ENCODE data around the gene IFNAR1.

The IFNAR1 gene

DNA sequence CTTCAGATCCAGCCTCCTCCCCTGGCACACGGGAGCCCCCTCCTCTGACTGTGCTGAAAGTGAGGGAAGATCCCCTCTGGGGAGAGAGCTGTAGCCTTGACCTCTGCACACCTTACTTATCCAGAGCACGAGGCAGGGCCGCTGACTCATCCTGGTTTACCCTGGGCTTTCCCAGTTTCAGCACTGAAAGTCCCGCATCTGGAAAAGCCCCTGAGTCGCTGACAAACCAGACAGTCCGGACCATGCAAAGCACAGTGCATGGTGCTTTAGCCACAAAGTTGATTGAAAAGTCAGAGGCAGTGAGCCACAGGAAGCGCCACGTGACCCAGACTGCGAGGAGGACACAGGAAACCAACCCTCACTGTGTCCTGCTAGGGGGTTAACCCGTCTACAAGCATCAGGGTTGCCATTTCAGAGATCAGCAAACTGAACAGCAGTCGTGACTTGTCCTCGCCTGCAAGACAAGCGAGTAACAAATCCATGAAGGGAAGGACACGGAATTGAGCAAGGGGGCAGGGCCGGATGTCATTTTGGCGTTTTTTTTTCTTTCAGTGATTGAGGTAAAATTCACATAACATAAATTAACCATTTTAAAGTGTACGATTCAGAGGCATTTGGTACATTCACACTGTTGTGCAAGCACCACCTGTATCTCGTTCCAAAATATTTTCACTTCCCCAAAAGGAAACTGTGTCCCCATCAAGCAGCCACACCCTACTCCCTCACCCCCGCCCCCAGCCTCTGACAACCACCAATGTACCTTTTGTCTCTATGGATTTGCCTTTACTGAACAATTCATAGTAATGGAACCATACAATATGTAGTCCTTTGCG lies 58.5 kb downstream of the IFNAR1 start:
- no peaks in the 10 kb centered on the region for H3K27me3 ChIP-seq (ENCODE audit: insufficient read depth, poor library complexity, severe bottlenecking)
- H3K27ac ChIP-seq (replicated peaks): peak overlapping the region; percentile 77
- 0 out of 2 replicates have a peak, but pooled peaks have one; percentile 49 for TF ChIP-seq POLR2AphosphoS5 (IDR thresholded peaks at IDR 0.05; ENCODE audit: low read depth)
- peak; percentile 91 for TF ChIP-seq SPI1 (IDR thresholded peaks at IDR 0.05; ENCODE audit: borderline replicate concordance, low read depth)
- TF ChIP-seq, protein P1, sequence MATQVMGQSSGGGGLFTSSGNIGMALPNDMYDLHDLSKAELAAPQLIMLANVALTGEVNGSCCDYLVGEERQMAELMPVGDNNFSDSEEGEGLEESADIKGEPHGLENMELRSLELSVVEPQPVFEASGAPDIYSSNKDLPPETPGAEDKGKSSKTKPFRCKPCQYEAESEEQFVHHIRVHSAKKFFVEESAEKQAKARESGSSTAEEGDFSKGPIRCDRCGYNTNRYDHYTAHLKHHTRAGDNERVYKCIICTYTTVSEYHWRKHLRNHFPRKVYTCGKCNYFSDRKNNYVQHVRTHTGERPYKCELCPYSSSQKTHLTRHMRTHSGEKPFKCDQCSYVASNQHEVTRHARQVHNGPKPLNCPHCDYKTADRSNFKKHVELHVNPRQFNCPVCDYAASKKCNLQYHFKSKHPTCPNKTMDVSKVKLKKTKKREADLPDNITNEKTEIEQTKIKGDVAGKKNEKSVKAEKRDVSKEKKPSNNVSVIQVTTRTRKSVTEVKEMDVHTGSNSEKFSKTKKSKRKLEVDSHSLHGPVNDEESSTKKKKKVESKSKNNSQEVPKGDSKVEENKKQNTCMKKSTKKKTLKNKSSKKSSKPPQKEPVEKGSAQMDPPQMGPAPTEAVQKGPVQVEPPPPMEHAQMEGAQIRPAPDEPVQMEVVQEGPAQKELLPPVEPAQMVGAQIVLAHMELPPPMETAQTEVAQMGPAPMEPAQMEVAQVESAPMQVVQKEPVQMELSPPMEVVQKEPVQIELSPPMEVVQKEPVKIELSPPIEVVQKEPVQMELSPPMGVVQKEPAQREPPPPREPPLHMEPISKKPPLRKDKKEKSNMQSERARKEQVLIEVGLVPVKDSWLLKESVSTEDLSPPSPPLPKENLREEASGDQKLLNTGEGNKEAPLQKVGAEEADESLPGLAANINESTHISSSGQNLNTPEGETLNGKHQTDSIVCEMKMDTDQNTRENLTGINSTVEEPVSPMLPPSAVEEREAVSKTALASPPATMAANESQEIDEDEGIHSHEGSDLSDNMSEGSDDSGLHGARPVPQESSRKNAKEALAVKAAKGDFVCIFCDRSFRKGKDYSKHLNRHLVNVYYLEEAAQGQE (IDR thresholded peaks at IDR 0.05; ENCODE audit: insufficient replicate concordance, low read depth): no peak
- TF ChIP-seq, protein P2, sequence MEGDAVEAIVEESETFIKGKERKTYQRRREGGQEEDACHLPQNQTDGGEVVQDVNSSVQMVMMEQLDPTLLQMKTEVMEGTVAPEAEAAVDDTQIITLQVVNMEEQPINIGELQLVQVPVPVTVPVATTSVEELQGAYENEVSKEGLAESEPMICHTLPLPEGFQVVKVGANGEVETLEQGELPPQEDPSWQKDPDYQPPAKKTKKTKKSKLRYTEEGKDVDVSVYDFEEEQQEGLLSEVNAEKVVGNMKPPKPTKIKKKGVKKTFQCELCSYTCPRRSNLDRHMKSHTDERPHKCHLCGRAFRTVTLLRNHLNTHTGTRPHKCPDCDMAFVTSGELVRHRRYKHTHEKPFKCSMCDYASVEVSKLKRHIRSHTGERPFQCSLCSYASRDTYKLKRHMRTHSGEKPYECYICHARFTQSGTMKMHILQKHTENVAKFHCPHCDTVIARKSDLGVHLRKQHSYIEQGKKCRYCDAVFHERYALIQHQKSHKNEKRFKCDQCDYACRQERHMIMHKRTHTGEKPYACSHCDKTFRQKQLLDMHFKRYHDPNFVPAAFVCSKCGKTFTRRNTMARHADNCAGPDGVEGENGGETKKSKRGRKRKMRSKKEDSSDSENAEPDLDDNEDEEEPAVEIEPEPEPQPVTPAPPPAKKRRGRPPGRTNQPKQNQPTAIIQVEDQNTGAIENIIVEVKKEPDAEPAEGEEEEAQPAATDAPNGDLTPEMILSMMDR (IDR thresholded peaks at IDR 0.05; ENCODE audit: insufficient read depth, low read length): no peak
- TF ChIP-seq GABPA (IDR thresholded peaks at IDR 0.05; ENCODE audit: low read depth): no peak
- H3K4me3 ChIP-seq (replicated peaks; ENCODE audit: insufficient read depth, low read length): peak overlapping the region; percentile 18
- DNase-seq (ENCODE audit: low read depth in 1 of 2, low spot score in 1 of 2): peak; percentile 85 to 87

- H3K4me3 ChIP-seq (replicated peaks; ENCODE audit: insufficient read depth, low read length): no peak overlapping the region
- no peak overlapping the region for H3K27ac ChIP-seq (replicated peaks)
- no peak for DNase-seq (ENCODE audit: low read depth in 1 of 2, low spot score in 1 of 2)
Measured at GRCh38 chr21:33384841-33385331, 60.1 kb downstream of the IFNAR1 start.

DNA sequence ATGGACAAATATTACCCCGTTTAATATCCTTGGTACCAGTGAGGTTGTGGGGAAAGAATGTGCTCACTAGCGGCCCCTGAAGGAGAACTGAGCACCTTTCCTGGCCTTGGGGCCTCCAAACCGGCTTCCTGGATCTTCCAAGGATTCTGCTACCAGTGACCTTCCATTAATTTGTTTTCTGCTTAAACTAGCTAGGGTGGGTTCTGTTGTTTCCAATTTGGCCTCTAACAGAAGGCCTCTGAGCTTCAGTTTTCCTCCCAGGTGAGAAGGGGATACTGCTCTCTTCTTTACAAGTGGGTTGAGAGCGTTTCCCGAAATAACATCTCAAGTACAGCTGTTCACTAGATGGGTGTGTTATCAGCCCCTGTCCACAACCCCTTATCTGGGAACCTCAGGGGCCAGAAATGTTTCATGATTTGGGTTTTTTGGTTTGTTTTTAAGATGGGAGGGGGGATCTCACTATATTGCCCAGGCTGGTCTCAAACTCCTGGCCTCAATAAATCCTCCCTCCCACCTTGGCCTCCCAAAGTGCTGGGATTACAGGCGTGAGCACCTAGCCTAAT lies 61.5 kb downstream of the IFNAR1 start:
- no peak for DNase-seq (ENCODE audit: low read depth in 1 of 2, low spot score in 1 of 2)

More at GRCh38 chr21:33384841-33385331, 60.1 kb downstream of the IFNAR1 start:
- TF ChIP-seq POLR2AphosphoS5 (IDR thresholded peaks at IDR 0.05; ENCODE audit: low read depth) (no peak), GABPA (IDR thresholded peaks at IDR 0.05; ENCODE audit: low read depth) (no peak), SPI1 (IDR thresholded peaks at IDR 0.05; ENCODE audit: borderline replicate concordance, low read depth) (no peak)
- TF ChIP-seq, protein P1 (IDR thresholded peaks at IDR 0.05; ENCODE audit: insufficient replicate concordance, low read depth): no peak
- TF ChIP-seq, protein P2 (IDR thresholded peaks at IDR 0.05; ENCODE audit: insufficient read depth, low read length): no peak
- H3K27me3 ChIP-seq (ENCODE audit: insufficient read depth, poor library complexity, severe bottlenecking): no peaks in the 10 kb centered on the region

More for the DNA sequence above, 61.5 kb downstream of the IFNAR1 start:
- H3K4me3 ChIP-seq (replicated peaks; ENCODE audit: insufficient read depth, low read length): no peak overlapping the region
- TF ChIP-seq GABPA (IDR thresholded peaks at IDR 0.05; ENCODE audit: low read depth) (no peak), SPI1 (IDR thresholded peaks at IDR 0.05; ENCODE audit: borderline replicate concordance, low read depth) (no peak), POLR2AphosphoS5 (IDR thresholded peaks at IDR 0.05; ENCODE audit: low read depth) (no peak)
- TF ChIP-seq, protein P1 (IDR thresholded peaks at IDR 0.05; ENCODE audit: insufficient replicate concordance, low read depth): no peak
- TF ChIP-seq, protein P2 (IDR thresholded peaks at IDR 0.05; ENCODE audit: insufficient read depth, low read length): no peak
- no peak overlapping the region for H3K27ac ChIP-seq (replicated peaks)
- H3K27me3 ChIP-seq (ENCODE audit: insufficient read depth, poor library complexity, severe bottlenecking): no peaks in the 10 kb centered on the region

Measured in HL-60 (cell line).